ENCODE measurements around the gene COPZ2. TPM values are rescaled to one million over a fixed set of nuclear protein-coding genes. Genes with fewer than 3 reads are reported as not detected.

COPZ2 gene
- total and polyA plus RNA-seq, 9 of the 15 experiments (the other 6 are each of a cell fraction or from before 2014, with no cell fraction given) = 0.22 to 0.49 TPM; not detected in 7

DNA sequence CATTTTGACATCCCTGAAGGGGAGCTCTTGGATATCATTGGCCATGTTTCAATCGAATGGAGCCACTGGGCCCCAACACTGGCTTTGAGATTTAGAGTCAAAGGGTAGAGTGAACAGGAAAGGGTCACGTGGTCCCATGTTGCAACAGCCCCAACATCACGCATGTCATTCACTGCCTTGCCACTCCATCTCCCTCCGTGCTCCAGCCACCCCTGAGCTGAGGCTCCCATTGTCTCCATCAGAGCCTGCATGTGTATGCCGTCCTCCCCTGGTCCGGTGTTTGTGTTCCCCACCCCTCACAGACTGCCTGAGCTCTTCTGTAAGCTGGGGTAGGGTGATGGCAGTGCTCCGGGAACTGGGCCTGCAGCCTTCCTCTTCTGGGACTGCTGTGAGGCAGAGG is 22.7 kb upstream of the COPZ2 start:
- POLR2A ChIA-PET = interaction anchor here (0.7 to 6.5 kb wide), 3 partner anchors 9 to 14 kb away, joined by 3 to 74 read pairs (median 5); partner anchors contain the start of gene NFE2L1
- ATAC-seq (no peak), FAIRE-seq (no peak), DNase-seq (ENCODE audit: extremely low read depth in 1 of 4, low spot score in 3 of 4) (peak in 1 of 4 experiments; percentile 17)
- Histone ChIP-seq H3K9me1 (ENCODE audit: control insufficient read depth, insufficient read depth, low read length) (peaks cover 6% of the 10 kb centered on the region), H3K9me3 (replicated peaks; ENCODE audit: control insufficient read depth, insufficient read depth, low read depth, low read length) (no peaks in the 10 kb centered on the region), H3K79me2 (ENCODE audit: control insufficient read depth, insufficient read depth, low read length) (peaks cover 16% of the 10 kb centered on the region), H3K4me1 (replicated peaks in 1 of 2; ENCODE audit: control insufficient read depth in 2 of 2, insufficient read depth in 2 of 2, low read length in 2 of 2) (peaks cover 13 to 21% of the 10 kb centered on the region in 2 experiments; a peak in 4 of 5 replicates), H3K36me3 (ENCODE audit: control insufficient read depth, insufficient read depth, low read length) (peaks cover 90% of the 10 kb centered on the region), H3K4me2 (ENCODE audit: insufficient read depth, low read length) (no peak overlapping the region), H4K20me1 (replicated peaks; ENCODE audit: control insufficient read depth, insufficient read depth, low read length) (peaks cover 3% of the 10 kb centered on the region; the same call in 1 of the 2 replicates), H3K4me3 (no peak overlapping the region), H3K9ac (ENCODE audit: insufficient read depth in 1 of 2, low read depth in 2 of 2, low read length in 2 of 2) (0 out of 4 replicates have a peak overlapping the region, but pooled peaks of 1 of the 2 experiments have one; percentile 6), H2AFZ (ENCODE audit: low read depth, low read length) (no peak overlapping the region), H3K27ac (ENCODE audit: extremely low read depth, low read depth, low read length) (no peak overlapping the region), H3K27me3 (ENCODE audit: control insufficient read depth in 2 of 2, insufficient read depth in 2 of 2, low read length in 2 of 2) (no peaks in the 10 kb centered on the region)
- in situ Hi-C loops (cut with MboI) (no loop called here), intact Hi-C loops (cut with micrococcal nuclease) (no loop called here)
- WGBS (ENCODE audit: insufficient coverage, low coverage, missing lambda C conversion rate) = 82% methylated on average over 6 of the region's 7 CpGs
- CTCF ChIA-PET (ENCODE audit: low intra/inter-chr PET ratio) = no interaction called here
- TF ChIP-seq ZNF263 (CRISPR knock-in tag; IDR thresholded peaks at IDR 0.05; ENCODE audit: borderline replicate concordance) (peak; percentile 22; the same call in 1 of the 2 replicates), RBFOX2 (IDR thresholded peaks at IDR 0.05; ENCODE audit: low read depth, low read length) (peak; percentile 53), PHTF2 (CRISPR knock-in tag; IDR thresholded peaks at IDR 0.05) (no peak)
- TF ChIP-seq, protein P1, sequence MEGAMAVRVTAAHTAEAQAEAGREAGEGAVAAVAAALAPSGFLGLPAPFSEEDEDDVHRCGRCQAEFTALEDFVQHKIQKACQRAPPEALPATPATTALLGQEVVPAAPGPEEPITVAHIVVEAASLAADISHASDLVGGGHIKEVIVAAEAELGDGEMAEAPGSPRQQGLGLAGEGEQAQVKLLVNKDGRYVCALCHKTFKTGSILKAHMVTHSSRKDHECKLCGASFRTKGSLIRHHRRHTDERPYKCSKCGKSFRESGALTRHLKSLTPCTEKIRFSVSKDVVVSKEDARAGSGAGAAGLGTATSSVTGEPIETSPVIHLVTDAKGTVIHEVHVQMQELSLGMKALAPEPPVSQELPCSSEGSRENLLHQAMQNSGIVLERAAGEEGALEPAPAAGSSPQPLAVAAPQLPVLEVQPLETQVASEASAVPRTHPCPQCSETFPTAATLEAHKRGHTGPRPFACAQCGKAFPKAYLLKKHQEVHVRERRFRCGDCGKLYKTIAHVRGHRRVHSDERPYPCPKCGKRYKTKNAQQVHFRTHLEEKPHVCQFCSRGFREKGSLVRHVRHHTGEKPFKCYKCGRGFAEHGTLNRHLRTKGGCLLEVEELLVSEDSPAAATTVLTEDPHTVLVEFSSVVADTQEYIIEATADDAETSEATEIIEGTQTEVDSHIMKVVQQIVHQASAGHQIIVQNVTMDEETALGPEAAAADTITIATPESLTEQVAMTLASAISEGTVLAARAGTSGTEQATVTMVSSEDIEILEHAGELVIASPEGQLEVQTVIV (CRISPR knock-in tag; IDR thresholded peaks at IDR 0.05; ENCODE audit: borderline replicate concordance) = no peak
- no TSS peak for BruUV-seq (replicated peaks)

Measured in K562 (cell line).